ENCODE results near the gene BLTP3B. TPM values are rescaled to one million over a fixed set of nuclear protein-coding genes. Genes with fewer than 3 reads are reported as not detected.
A peak's percentile ranks its signal among the peaks of the same experiment; 100 is the strongest.
"Not testable (repeated sequence)": the region's sequence is repeated elsewhere in the genome, so short reads cannot be mapped to it uniquely, and the experiment has no call there.

BLTP3B gene
- total RNA-seq, 6 experiments from 2014 or later, result 28.5 to 34.2 (median 33.4) TPM

DNA sequence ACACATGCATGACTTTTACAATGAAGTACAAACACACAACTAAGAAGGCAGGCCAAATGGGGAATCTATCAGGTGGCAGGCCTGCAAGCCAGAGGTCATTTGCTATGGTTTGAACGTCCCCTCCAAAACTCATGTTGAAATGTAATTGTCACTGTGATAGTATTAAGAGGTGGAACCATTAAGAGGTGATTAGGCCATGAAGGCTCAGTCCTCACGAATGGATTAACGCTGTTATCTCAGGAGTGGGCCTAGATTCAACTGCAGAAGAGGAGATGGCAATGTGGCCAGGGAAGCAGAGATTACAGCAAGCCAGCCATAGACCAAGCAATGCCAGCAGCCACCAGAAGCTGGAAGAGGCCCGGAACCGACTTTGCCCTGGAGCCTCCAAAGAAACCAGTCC, 44.4 kb upstream of the BLTP3B start:
- TF ChIP-seq, protein P1, sequence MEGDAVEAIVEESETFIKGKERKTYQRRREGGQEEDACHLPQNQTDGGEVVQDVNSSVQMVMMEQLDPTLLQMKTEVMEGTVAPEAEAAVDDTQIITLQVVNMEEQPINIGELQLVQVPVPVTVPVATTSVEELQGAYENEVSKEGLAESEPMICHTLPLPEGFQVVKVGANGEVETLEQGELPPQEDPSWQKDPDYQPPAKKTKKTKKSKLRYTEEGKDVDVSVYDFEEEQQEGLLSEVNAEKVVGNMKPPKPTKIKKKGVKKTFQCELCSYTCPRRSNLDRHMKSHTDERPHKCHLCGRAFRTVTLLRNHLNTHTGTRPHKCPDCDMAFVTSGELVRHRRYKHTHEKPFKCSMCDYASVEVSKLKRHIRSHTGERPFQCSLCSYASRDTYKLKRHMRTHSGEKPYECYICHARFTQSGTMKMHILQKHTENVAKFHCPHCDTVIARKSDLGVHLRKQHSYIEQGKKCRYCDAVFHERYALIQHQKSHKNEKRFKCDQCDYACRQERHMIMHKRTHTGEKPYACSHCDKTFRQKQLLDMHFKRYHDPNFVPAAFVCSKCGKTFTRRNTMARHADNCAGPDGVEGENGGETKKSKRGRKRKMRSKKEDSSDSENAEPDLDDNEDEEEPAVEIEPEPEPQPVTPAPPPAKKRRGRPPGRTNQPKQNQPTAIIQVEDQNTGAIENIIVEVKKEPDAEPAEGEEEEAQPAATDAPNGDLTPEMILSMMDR (IDR thresholded peaks at IDR 0.05), result no peak
- Mint-ChIP-seq H3K4me3 (no peak overlapping the region), H3K9me3 (no peaks in the 10 kb centered on the region), H3K27ac (no peak overlapping the region), H3K36me3 (ENCODE audit: low read depth) (peaks cover 7% of the 10 kb centered on the region; the same call in 1 of the 2 replicates), H3K27me3 (ENCODE audit: insufficient read depth) (no peaks in the 10 kb centered on the region; the same call in 1 of the 2 replicates), H3K4me1 (ENCODE audit: low read depth) (peaks cover 10% of the 10 kb centered on the region)
- DNase-seq, result no peak

DNA sequence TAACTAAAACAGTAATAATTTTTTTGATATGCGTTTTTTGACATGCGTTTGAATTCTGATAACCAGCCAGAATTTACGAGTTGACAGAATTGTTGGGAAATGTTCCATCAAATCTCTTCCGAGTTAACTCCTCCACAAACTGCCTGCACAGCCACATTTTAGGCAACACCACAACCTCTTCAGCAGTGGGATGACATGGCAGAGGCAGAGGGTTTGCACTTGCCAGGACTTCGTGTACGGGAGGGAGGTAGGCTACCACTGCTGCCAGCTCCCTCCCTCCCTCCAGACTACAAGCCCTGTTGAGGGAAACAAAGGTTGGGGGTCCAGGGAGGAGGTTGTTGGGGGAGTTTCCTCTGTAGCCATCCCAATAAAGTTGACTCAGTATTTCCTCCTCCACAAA, 43.4 kb upstream of the BLTP3B start:
- no peaks in the 10 kb centered on the region for H3K9me3 Mint-ChIP-seq
- DNase-seq, result no peak
- no peak overlapping the region for H3K27ac Mint-ChIP-seq
- H3K27me3 Mint-ChIP-seq (ENCODE audit: insufficient read depth), result no peaks in the 10 kb centered on the region; the same call in 1 of the 2 replicates
- H3K4me1 Mint-ChIP-seq (ENCODE audit: low read depth), result peaks cover 10% of the 10 kb centered on the region
- H3K4me3 Mint-ChIP-seq, result no peak overlapping the region
- TF ChIP-seq, protein P1 (IDR thresholded peaks at IDR 0.05), result no peak
- H3K36me3 Mint-ChIP-seq (ENCODE audit: low read depth), result peaks cover 7% of the 10 kb centered on the region; the same call in 1 of the 2 replicates

- DNase-seq, result no peak
- H3K4me3 Mint-ChIP-seq, result peak overlapping the region; percentile 52
Measured at GRCh38 chr12:100185361-100185894, 42.8 kb upstream of the BLTP3B start.

DNA sequence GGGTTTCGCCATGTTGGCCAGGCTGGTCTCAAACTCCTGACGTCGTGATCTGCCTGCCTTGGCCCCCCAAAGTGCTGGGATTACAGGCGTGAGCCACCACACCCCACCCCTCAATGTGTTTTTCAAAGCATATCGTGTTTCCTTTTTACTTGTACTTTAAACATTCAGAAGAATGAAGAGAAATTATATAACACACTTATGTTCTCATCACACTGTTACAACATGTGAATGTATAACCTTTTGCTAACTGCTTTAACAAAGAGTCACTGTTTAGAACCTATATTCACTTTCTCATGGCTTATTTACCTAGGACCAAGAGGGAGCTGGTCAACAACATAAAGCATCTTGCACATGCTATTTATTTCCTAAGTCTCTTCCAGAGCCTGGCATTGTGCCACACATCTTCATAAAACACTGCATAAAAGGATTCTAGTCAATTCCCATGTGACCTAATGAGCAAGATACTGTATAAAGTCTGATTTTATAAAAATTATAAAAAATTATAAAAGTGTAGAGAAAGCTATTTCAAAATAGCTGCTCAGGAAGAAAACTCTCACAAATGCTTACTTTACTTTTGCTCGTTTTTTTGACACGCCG, 42.0 kb upstream of the BLTP3B start:
- H3K9me3 Mint-ChIP-seq, result no peaks in the 10 kb centered on the region
- H3K36me3 Mint-ChIP-seq (ENCODE audit: low read depth), result peaks cover 7% of the 10 kb centered on the region; the same call in 1 of the 2 replicates
- H3K27me3 Mint-ChIP-seq (ENCODE audit: insufficient read depth), result no peaks in the 10 kb centered on the region; the same call in 1 of the 2 replicates
- DNase-seq, result no peak
- TF ChIP-seq, protein P1 (IDR thresholded peaks at IDR 0.05), result no peak
- H3K27ac Mint-ChIP-seq, result no peak overlapping the region
- no peak overlapping the region for H3K4me3 Mint-ChIP-seq
- peaks cover 10% of the 10 kb centered on the region for H3K4me1 Mint-ChIP-seq (ENCODE audit: low read depth)

More at GRCh38 chr12:100185361-100185894, 42.8 kb upstream of the BLTP3B start:
- no peaks in the 10 kb centered on the region for H3K9me3 Mint-ChIP-seq
- H3K36me3 Mint-ChIP-seq (ENCODE audit: low read depth), result peaks cover 7% of the 10 kb centered on the region; the same call in 1 of the 2 replicates
- H3K4me1 Mint-ChIP-seq (ENCODE audit: low read depth), result peaks cover 10% of the 10 kb centered on the region
- TF ChIP-seq, protein P1 (IDR thresholded peaks at IDR 0.05), result no peak
- H3K27me3 Mint-ChIP-seq (ENCODE audit: insufficient read depth), result no peaks in the 10 kb centered on the region; the same call in 1 of the 2 replicates
- H3K27ac Mint-ChIP-seq, result no peak overlapping the region

GRCh38 chr12:100179252-100179651, 36.6 kb upstream of the BLTP3B start:
- no peaks in the 10 kb centered on the region; the same call in 1 of the 2 replicates for H3K27me3 Mint-ChIP-seq (ENCODE audit: insufficient read depth)
- H3K36me3 Mint-ChIP-seq (ENCODE audit: low read depth), result no peaks in the 10 kb centered on the region
- no peak for DNase-seq
- H3K9me3 Mint-ChIP-seq, result no peaks in the 10 kb centered on the region
- TF ChIP-seq, protein P1 (IDR thresholded peaks at IDR 0.05), result no peak
- H3K4me1 Mint-ChIP-seq (ENCODE audit: low read depth), result no peaks in the 10 kb centered on the region
- no peak overlapping the region for H3K4me3 Mint-ChIP-seq
- H3K27ac Mint-ChIP-seq, result no peak overlapping the region

GRCh38 chr12:100176493-100176892, 33.8 kb upstream of the BLTP3B start:
- not testable (repeated sequence) for H3K36me3 Mint-ChIP-seq (ENCODE audit: low read depth); H3K27me3 Mint-ChIP-seq (ENCODE audit: insufficient read depth); H3K4me3 Mint-ChIP-seq; H3K4me1 Mint-ChIP-seq (ENCODE audit: low read depth); DNase-seq; H3K9me3 Mint-ChIP-seq; H3K27ac Mint-ChIP-seq
